ENCODE results near the gene DYRK1A.

GRCh38 chr21:37435120-37435519 is 68.5 kb downstream of the DYRK1A start:
- TF ChIP-seq, protein P1, sequence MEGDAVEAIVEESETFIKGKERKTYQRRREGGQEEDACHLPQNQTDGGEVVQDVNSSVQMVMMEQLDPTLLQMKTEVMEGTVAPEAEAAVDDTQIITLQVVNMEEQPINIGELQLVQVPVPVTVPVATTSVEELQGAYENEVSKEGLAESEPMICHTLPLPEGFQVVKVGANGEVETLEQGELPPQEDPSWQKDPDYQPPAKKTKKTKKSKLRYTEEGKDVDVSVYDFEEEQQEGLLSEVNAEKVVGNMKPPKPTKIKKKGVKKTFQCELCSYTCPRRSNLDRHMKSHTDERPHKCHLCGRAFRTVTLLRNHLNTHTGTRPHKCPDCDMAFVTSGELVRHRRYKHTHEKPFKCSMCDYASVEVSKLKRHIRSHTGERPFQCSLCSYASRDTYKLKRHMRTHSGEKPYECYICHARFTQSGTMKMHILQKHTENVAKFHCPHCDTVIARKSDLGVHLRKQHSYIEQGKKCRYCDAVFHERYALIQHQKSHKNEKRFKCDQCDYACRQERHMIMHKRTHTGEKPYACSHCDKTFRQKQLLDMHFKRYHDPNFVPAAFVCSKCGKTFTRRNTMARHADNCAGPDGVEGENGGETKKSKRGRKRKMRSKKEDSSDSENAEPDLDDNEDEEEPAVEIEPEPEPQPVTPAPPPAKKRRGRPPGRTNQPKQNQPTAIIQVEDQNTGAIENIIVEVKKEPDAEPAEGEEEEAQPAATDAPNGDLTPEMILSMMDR (IDR thresholded peaks at IDR 0.05): no peak
- no peak for TF ChIP-seq POLR2A (IDR thresholded peaks at IDR 0.05)

Measured in heart left ventricle (tissue), 13 donors.